Measurements from ENCODE around the gene ARIH1. TPM values are rescaled to one million over a fixed set of nuclear protein-coding genes. Genes with fewer than 3 reads are reported as not detected.
"Not testable (repeated sequence)": the region's sequence is repeated elsewhere in the genome, so short reads cannot be mapped to it uniquely, and the experiment has no call there.

The ARIH1 gene
- total RNA-seq, 1 experiment from 2014 or later, result 187 TPM

DNA sequence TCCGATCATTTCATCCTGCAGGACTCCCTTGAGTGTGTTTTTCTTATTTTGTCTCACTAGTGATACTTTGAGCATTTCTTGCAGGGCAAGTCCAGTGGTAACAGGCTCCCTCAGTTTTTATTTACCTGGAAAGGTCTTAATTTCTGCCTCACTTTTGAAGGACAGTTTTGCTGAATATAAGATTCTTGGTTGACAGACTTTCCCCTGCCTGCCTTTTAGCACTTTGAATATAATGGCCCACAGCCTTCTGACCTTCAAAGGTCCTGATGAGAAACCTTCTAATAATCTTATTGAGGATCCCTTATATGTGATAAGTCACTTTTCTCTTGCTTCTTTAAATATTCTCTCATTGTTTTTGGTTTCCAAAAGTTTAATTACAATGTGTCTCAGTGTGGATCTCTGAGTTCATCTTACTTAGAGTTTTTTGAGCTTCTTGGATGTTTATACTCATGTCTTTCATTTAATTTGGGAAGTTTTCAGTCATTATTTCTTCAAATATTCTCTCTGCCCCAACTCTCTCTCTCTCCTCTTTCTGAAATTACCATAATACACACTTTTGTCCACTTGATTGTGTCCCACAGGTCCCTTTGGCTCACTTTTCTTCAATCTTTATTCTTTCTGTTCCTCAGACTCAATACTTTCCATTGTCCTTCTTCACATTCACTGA is 36.3 kb upstream of the ARIH1 start:
- Histone ChIP-seq H3K4me3 (ENCODE audit: low read depth, low read length, poor library complexity, severe bottlenecking) (no peak overlapping the region), H3K27me3 (replicated peaks; ENCODE audit: insufficient read depth, low read depth, low read length, poor library complexity) (peaks cover 29% of the 10 kb centered on the region), H3K4me1 (ENCODE audit: insufficient read depth, low read length, poor library complexity, severe bottlenecking) (no peaks in the 10 kb centered on the region), H3K36me3 (ENCODE audit: insufficient read depth, low read length, poor library complexity, severe bottlenecking) (no peaks in the 10 kb centered on the region), H3K9me3 (ENCODE audit: low read depth, low read length, poor library complexity, severe bottlenecking) (peaks cover 11% of the 10 kb centered on the region), H3K27ac (ENCODE audit: low read depth, low read length, poor library complexity, severe bottlenecking) (no peak overlapping the region)
- ChIA-PET POLR2A (ENCODE audit: low non-redundant PET) (no interaction called here), CTCF (interaction anchor here (0.6 kb wide), 1 partner anchor 690 kb away, joined by 3 read pairs; no protein-coding TSS in a partner anchor)
- TF ChIP-seq EZH2 (IDR thresholded peaks at IDR 0.05; ENCODE audit: borderline replicate concordance, low read depth, low read length, poor library complexity, severe bottlenecking), result no peak
- TF ChIP-seq, protein P1, sequence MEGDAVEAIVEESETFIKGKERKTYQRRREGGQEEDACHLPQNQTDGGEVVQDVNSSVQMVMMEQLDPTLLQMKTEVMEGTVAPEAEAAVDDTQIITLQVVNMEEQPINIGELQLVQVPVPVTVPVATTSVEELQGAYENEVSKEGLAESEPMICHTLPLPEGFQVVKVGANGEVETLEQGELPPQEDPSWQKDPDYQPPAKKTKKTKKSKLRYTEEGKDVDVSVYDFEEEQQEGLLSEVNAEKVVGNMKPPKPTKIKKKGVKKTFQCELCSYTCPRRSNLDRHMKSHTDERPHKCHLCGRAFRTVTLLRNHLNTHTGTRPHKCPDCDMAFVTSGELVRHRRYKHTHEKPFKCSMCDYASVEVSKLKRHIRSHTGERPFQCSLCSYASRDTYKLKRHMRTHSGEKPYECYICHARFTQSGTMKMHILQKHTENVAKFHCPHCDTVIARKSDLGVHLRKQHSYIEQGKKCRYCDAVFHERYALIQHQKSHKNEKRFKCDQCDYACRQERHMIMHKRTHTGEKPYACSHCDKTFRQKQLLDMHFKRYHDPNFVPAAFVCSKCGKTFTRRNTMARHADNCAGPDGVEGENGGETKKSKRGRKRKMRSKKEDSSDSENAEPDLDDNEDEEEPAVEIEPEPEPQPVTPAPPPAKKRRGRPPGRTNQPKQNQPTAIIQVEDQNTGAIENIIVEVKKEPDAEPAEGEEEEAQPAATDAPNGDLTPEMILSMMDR (conservative IDR thresholded peaks at IDR 0.05; ENCODE audit: low read depth, low read length), result no peak
- intact Hi-C loops (cut with micrococcal nuclease; ENCODE audit: unreplicated experiment), result no loop called here
- BruUV-seq (replicated peaks), result no TSS peak
- no peak for DNase-seq (ENCODE audit: low spot score)

DNA sequence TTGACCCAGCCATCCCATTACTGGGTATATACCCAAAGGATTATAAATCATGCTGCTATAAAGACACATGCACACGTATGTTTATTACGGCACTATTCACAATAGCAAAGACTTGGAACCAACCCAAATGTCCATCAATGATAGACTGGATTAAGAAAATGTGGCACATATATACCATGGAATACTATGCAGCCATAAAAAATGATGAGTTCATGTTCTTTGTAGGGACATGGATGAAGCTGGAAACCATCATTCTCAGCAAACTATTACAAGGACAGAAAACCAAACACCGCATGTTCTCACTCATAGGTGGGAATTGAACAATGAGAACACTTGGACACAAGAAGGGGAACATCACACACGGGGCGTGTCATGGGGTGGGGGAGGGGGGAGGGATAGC is 31.3 kb upstream of the ARIH1 start:
- CTCF ChIA-PET, result not testable (repeated sequence)

DNA sequence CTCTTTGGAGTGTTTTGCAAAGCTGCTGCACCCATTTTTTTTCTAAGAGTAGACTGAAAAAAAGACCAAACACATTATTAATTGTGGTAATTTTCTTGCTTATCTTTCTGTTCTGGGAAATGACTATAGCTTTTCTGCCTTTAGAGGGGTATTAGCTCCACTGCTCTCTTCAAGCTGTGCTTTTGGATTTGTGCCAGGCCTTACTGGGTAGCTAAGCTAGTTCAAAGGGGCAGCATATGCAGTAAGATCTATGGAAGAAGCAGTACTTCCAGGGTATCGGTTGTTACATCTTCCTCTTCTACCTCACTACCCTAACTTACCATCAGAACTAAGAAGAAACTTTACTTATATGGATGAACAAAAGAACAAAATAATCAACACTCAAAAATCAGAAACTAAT is 28.7 kb upstream of the ARIH1 start:
- Histone ChIP-seq H3K27ac (ENCODE audit: low read depth, low read length, poor library complexity, severe bottlenecking) (no peak overlapping the region), H3K4me1 (ENCODE audit: insufficient read depth, low read length, poor library complexity, severe bottlenecking) (no peaks in the 10 kb centered on the region), H3K36me3 (ENCODE audit: insufficient read depth, low read length, poor library complexity, severe bottlenecking) (no peaks in the 10 kb centered on the region), H3K9me3 (ENCODE audit: low read depth, low read length, poor library complexity, severe bottlenecking) (no peaks in the 10 kb centered on the region), H3K4me3 (ENCODE audit: low read depth, low read length, poor library complexity, severe bottlenecking) (no peak overlapping the region), H3K27me3 (replicated peaks; ENCODE audit: insufficient read depth, low read depth, low read length, poor library complexity) (no peaks in the 10 kb centered on the region)
- no TSS peak for BruUV-seq (replicated peaks)
- DNase-seq (ENCODE audit: low spot score), result peak; percentile 50
- intact Hi-C loops (cut with micrococcal nuclease; ENCODE audit: unreplicated experiment), result no loop called here
- CTCF ChIA-PET, result no interaction called here
- TF ChIP-seq EZH2 (IDR thresholded peaks at IDR 0.05; ENCODE audit: borderline replicate concordance, low read depth, low read length, poor library complexity, severe bottlenecking), result no peak
- TF ChIP-seq, protein P1 (conservative IDR thresholded peaks at IDR 0.05; ENCODE audit: low read depth, low read length), result no peak
- POLR2A ChIA-PET (ENCODE audit: low non-redundant PET), result interaction anchor here (0.7 kb wide), 1 partner anchor 47 kb away, joined by 6 read pairs; no protein-coding TSS in a partner anchor

More for the DNA sequence above, 31.3 kb upstream of the ARIH1 start:
- intact Hi-C loops (cut with micrococcal nuclease; ENCODE audit: unreplicated experiment); H3K4me3 ChIP-seq (ENCODE audit: low read depth, low read length, poor library complexity, severe bottlenecking); H3K36me3 ChIP-seq (ENCODE audit: insufficient read depth, low read length, poor library complexity, severe bottlenecking); DNase-seq (ENCODE audit: low spot score); H3K4me1 ChIP-seq (ENCODE audit: insufficient read depth, low read length, poor library complexity, severe bottlenecking); H3K27ac ChIP-seq (ENCODE audit: low read depth, low read length, poor library complexity, severe bottlenecking); H3K9me3 ChIP-seq (ENCODE audit: low read depth, low read length, poor library complexity, severe bottlenecking); POLR2A ChIA-PET (ENCODE audit: low non-redundant PET); H3K27me3 ChIP-seq (replicated peaks; ENCODE audit: insufficient read depth, low read depth, low read length, poor library complexity); BruUV-seq (replicated peaks): not testable (repeated sequence)

- Histone ChIP-seq H3K36me3 (ENCODE audit: insufficient read depth, low read length, poor library complexity, severe bottlenecking) (no peaks in the 10 kb centered on the region), H3K27me3 (replicated peaks; ENCODE audit: insufficient read depth, low read depth, low read length, poor library complexity) (peaks cover 7% of the 10 kb centered on the region), H3K27ac (ENCODE audit: low read depth, low read length, poor library complexity, severe bottlenecking) (no peak overlapping the region), H3K4me1 (ENCODE audit: insufficient read depth, low read length, poor library complexity, severe bottlenecking) (no peaks in the 10 kb centered on the region), H3K9me3 (ENCODE audit: low read depth, low read length, poor library complexity, severe bottlenecking) (no peaks in the 10 kb centered on the region), H3K4me3 (ENCODE audit: low read depth, low read length, poor library complexity, severe bottlenecking) (no peak overlapping the region)
- TF ChIP-seq, protein P1 (conservative IDR thresholded peaks at IDR 0.05; ENCODE audit: low read depth, low read length), result no peak
- TF ChIP-seq EZH2 (IDR thresholded peaks at IDR 0.05; ENCODE audit: borderline replicate concordance, low read depth, low read length, poor library complexity, severe bottlenecking), result no peak
- no TSS peak for BruUV-seq (replicated peaks)
- DNase-seq (ENCODE audit: low spot score), result no peak
- intact Hi-C loops (cut with micrococcal nuclease; ENCODE audit: unreplicated experiment), result no loop called here
- CTCF ChIA-PET, result no interaction called here
- POLR2A ChIA-PET (ENCODE audit: low non-redundant PET), result no interaction called here
Measured at GRCh38 chr15:72450805-72451204, 23.3 kb upstream of the ARIH1 start.

Data from A673 (cell line).